ENCODE results near the gene FHL2. TPM values are rescaled to one million over a fixed set of nuclear protein-coding genes. Genes with fewer than 3 reads are reported as not detected.
A peak's percentile ranks its signal among the peaks of the same experiment; 100 is the strongest.

Gene FHL2
- total RNA-seq, 2 experiments from 2014 or later: 3.3 to 4.4 TPM

GRCh38 chr2:105361102-105361889 is 37.6 kb downstream of the FHL2 start:
- Mint-ChIP-seq H3K4me3 (no peak overlapping the region), H3K27me3 (no peaks in the 10 kb centered on the region), H3K4me1 (ENCODE audit: low read depth) (peaks cover 12% of the 10 kb centered on the region), H3K27ac (no peak overlapping the region), H3K9me3 (peaks cover 3% of the 10 kb centered on the region), H3K36me3 (ENCODE audit: low read depth) (peaks cover 33% of the 10 kb centered on the region)
- intact Hi-C loops (cut with micrococcal nuclease): no loop called here
- no peak for ATAC-seq
- POLR2A ChIA-PET: no interaction called here
- CTCF ChIA-PET: interaction anchor here (1.6 kb wide), 1 partner anchor 22 kb away, joined by 3 read pairs; no protein-coding TSS in a partner anchor
- no peak for TF ChIP-seq CTCF (IDR thresholded peaks at IDR 0.05)
- peak; percentile 30 for DNase-seq

- Mint-ChIP-seq H3K27ac (no peak overlapping the region), H3K36me3 (ENCODE audit: low read depth) (peaks cover 52% of the 10 kb centered on the region), H3K9me3 (peaks cover 10% of the 10 kb centered on the region), H3K27me3 (no peaks in the 10 kb centered on the region), H3K4me1 (ENCODE audit: low read depth) (peaks cover 12% of the 10 kb centered on the region), H3K4me3 (no peak overlapping the region)
- no peak for TF ChIP-seq CTCF (IDR thresholded peaks at IDR 0.05)
- intact Hi-C loops (cut with micrococcal nuclease): no loop called here
- no peak for ATAC-seq
- POLR2A ChIA-PET: interaction anchor here (1.1 kb wide), 1 partner anchor 9 kb away, joined by 3 read pairs; no protein-coding TSS in a partner anchor
- CTCF ChIA-PET: no interaction called here
- DNase-seq: no peak
Observed at GRCh38 chr2:105358593-105358992, 40.3 kb downstream of the FHL2 start.

GRCh38 chr2:105357122-105357521 is 41.7 kb downstream of the FHL2 start:
- Mint-ChIP-seq H3K4me3 (no peak overlapping the region), H3K36me3 (ENCODE audit: low read depth) (peaks cover 59% of the 10 kb centered on the region), H3K9me3 (peaks cover 10% of the 10 kb centered on the region), H3K27me3 (no peaks in the 10 kb centered on the region), H3K27ac (no peak overlapping the region), H3K4me1 (ENCODE audit: low read depth) (peaks cover 12% of the 10 kb centered on the region)
- CTCF ChIA-PET: interaction anchor here (1.0 to 1.1 kb wide), 2 partner anchors 12 kb away, joined by 3 to 4 read pairs; no protein-coding TSS in a partner anchor
- DNase-seq (no peak), ATAC-seq (no peak)
- no peak for TF ChIP-seq CTCF (IDR thresholded peaks at IDR 0.05)
- POLR2A ChIA-PET: no interaction called here
- intact Hi-C loops (cut with micrococcal nuclease): no loop called here

GRCh38 chr2:105344704-105345345 is 54.0 kb downstream of the FHL2 start:
- Mint-ChIP-seq H3K27ac (no peak overlapping the region), H3K27me3 (no peaks in the 10 kb centered on the region), H3K9me3 (no peaks in the 10 kb centered on the region), H3K4me3 (no peak overlapping the region), H3K4me1 (ENCODE audit: low read depth) (peaks cover 5% of the 10 kb centered on the region), H3K36me3 (ENCODE audit: low read depth) (peaks cover 43% of the 10 kb centered on the region)
- POLR2A ChIA-PET: no interaction called here
- ATAC-seq (no peak), DNase-seq (no peak)
- intact Hi-C loops (cut with micrococcal nuclease): no loop called here
- TF ChIP-seq CTCF (IDR thresholded peaks at IDR 0.05): no peak
- CTCF ChIA-PET: interaction anchor here (0.7 to 1.9 kb wide), 8 partner anchors 9 to 200 kb away, joined by 3 to 6 read pairs (median 3); no protein-coding TSS in a partner anchor

- H3K4me3 Mint-ChIP-seq: peak overlapping the region; percentile 96
- DNase-seq: no peak
- POLR2A ChIA-PET: interaction anchor here (0.7 to 1.0 kb wide), 2 partner anchors 10 to 103 kb away, joined by 3 to 4 read pairs; partner anchors contain the start of gene TGFBRAP1
- intact Hi-C loops (cut with micrococcal nuclease): no loop called here
- TF ChIP-seq CTCF (IDR thresholded peaks at IDR 0.05): no peak
- no peaks in the 10 kb centered on the region for H3K27me3 Mint-ChIP-seq
- peaks cover 28% of the 10 kb centered on the region for H3K36me3 Mint-ChIP-seq (ENCODE audit: low read depth)
- CTCF ChIA-PET: interaction anchor here (1.2 to 2.2 kb wide), 4 partner anchors 11 to 252 kb away, joined by 3 to 6 read pairs (median 4); no protein-coding TSS in a partner anchor
- peak overlapping the region; percentile 47 for H3K27ac Mint-ChIP-seq
- no peak for ATAC-seq
- no peaks in the 10 kb centered on the region for H3K9me3 Mint-ChIP-seq
- peaks cover 30% of the 10 kb centered on the region for H3K4me1 Mint-ChIP-seq (ENCODE audit: low read depth)
Observed at GRCh38 chr2:105339414-105339813, 59.4 kb downstream of the FHL2 start.
